ENCODE data around the gene CRY2. TPM values are rescaled to one million over a fixed set of nuclear protein-coding genes. Genes with fewer than 3 reads are reported as not detected.

CRY2 gene
- total and polyA plus RNA-seq, 2 of the 8 experiments (the other 6 are each of a cell fraction or from before 2014, with no cell fraction given): 8.0 to 9.4 TPM

GRCh38 chr11:45812581-45813548, 34.4 kb upstream of the CRY2 start:
- no peaks in the 10 kb centered on the region for H3K79me2 ChIP-seq (ENCODE audit: control insufficient read depth in 1 of 2, insufficient read depth in 2 of 2, low read length in 2 of 2)
- no peak overlapping the region for H2AFZ ChIP-seq (ENCODE audit: low read length)
- no peak overlapping the region for H3K56ac ChIP-seq (replicated peaks; ENCODE audit: insufficient read length, low read depth, low read length)
- FAIRE-seq: no peak
- no peak overlapping the region for H4K91ac ChIP-seq (replicated peaks; ENCODE audit: insufficient read length, low read length)
- H3K23ac ChIP-seq (ENCODE audit: insufficient read length): no peak overlapping the region
- ChIA-PET POLR2A (ENCODE audit: partially characterized antibody) (interaction anchor here (0.9 to 1.2 kb wide), 3 partner anchors 9 to 71 kb away, joined by 3 to 4 read pairs (median 3); no protein-coding TSS in a partner anchor), CTCF (ENCODE audit: partially characterized antibody) (interaction anchor here (1.4 to 2.1 kb wide), 2 partner anchors 30 to 42 kb away, joined by 5 to 6 read pairs; no protein-coding TSS in a partner anchor)
- no peaks in the 10 kb centered on the region for H3K23me2 ChIP-seq (ENCODE audit: low read depth, low read length)
- H4K5ac ChIP-seq (ENCODE audit: insufficient read length, low read depth, low read length): no peak overlapping the region
- no peak overlapping the region for H3K27ac ChIP-seq (ENCODE audit: low read depth, low read length)
- no peak overlapping the region for H3K4ac ChIP-seq (replicated peaks; ENCODE audit: insufficient read length, low read depth, low read length)
- no peak for DNase-seq (ENCODE audit: low read depth in 1 of 2, low spot score in 2 of 2)
- 82% methylated on average over 7 of the region's 7 CpGs; no CpG with 5 or more reads in 1 of the 2 experiments for WGBS, 2 experiments (ENCODE audit: extremely low coverage in 1 of 2, insufficient coverage in 1 of 2, insufficient read length in 1 of 2, insufficient replicate concordance in 2 of 2, low coverage in 1 of 2, low lambda C conversion rate in 2 of 2, missing lambda C conversion rate in 1 of 2)
- no peak overlapping the region for H2BK15ac ChIP-seq (ENCODE audit: low read length)
- H3K18ac ChIP-seq (ENCODE audit: extremely low read depth, low read length): no peak overlapping the region
- no peak overlapping the region for H2AK5ac ChIP-seq (ENCODE audit: low read depth, low read length)
- no peak overlapping the region for H3K9ac ChIP-seq (replicated peaks in 1 of 4; ENCODE audit: extremely low read depth in 1 of 4, low read depth in 3 of 4, low read length in 3 of 4)
- no peak overlapping the region for H3K4me3 ChIP-seq (ENCODE audit: extremely low read depth in 1 of 4, insufficient read depth in 2 of 4, low read depth in 3 of 4, low read length in 4 of 4)
- H3K9me3 ChIP-seq (ENCODE audit: insufficient read depth in 2 of 2, low read depth in 1 of 2, low read length in 1 of 2): no peaks in the 10 kb centered on the region
- no peaks in the 10 kb centered on the region; the same call in none of the 2 replicates for H3K79me1 ChIP-seq (ENCODE audit: low read depth, low read length)
- H2BK120ac ChIP-seq (replicated peaks; ENCODE audit: low read depth, low read length): no peak overlapping the region
- H3K14ac ChIP-seq (ENCODE audit: insufficient read length): no peak overlapping the region
- H2BK20ac ChIP-seq (ENCODE audit: low read length): no peak overlapping the region
- H3K36me3 ChIP-seq (ENCODE audit: control insufficient read depth in 2 of 4, insufficient read depth in 4 of 4, low read length in 3 of 4): peaks cover 0 to 9% (median 0%) of the 10 kb centered on the region in 4 experiments; a peak in 3 of 8 replicates
- peaks cover 5 to 7% (median 7%) of the 10 kb centered on the region in 4 experiments; a peak in 4 of 7 replicates for H3K4me1 ChIP-seq (replicated peaks in 1 of 4; ENCODE audit: control insufficient read depth in 3 of 4, insufficient read depth in 4 of 4, low read length in 3 of 4)
- H4K20me1 ChIP-seq (replicated peaks in 1 of 2; ENCODE audit: control insufficient read depth in 1 of 2, insufficient read depth in 2 of 2, low read length in 2 of 2): peaks cover 2 to 9% of the 10 kb centered on the region in 2 experiments
- 0 out of 7 replicates have a peak, but pooled peaks cover 0 to 2% (median 0%) of the 10 kb centered on the region in 4 experiments for H3K27me3 ChIP-seq (replicated peaks in 1 of 4; ENCODE audit: control insufficient read depth in 3 of 4, extremely low read depth in 1 of 4, insufficient read depth in 3 of 4, low read length in 3 of 4)
- H4K8ac ChIP-seq (ENCODE audit: extremely low read depth, insufficient read depth, low read length): no peak overlapping the region
- H3K4me2 ChIP-seq (ENCODE audit: insufficient read depth in 1 of 2, low read depth in 2 of 2, low read length in 2 of 2): no peak overlapping the region
- H2BK12ac ChIP-seq (ENCODE audit: low read depth, low read length): no peak overlapping the region
- no peak overlapping the region for H2BK5ac ChIP-seq (ENCODE audit: low read depth, low read length)
- TF ChIP-seq POU5F1 (IDR thresholded peaks at IDR 0.05; ENCODE audit: low read depth, low read length) (no peak), EZH2 (IDR thresholded peaks at IDR 0.05; ENCODE audit: low read depth, low read length, severe bottlenecking) (no peak), EGR1 (IDR thresholded peaks at IDR 0.05; ENCODE audit: borderline replicate concordance, low read depth, low read length) (no peak), CHD2 (IDR thresholded peaks at IDR 0.05; ENCODE audit: low read length) (no peak), SIRT6 (IDR thresholded peaks at IDR 0.05; ENCODE audit: low read length) (no peak), HDAC2 (IDR thresholded peaks at IDR 0.05; ENCODE audit: borderline replicate concordance in 1 of 2, low read depth in 2 of 2, low read length in 2 of 2) (no peak), TCF12 (IDR thresholded peaks at IDR 0.05; ENCODE audit: low read depth, low read length) (no peak), BACH1 (IDR thresholded peaks at IDR 0.05; ENCODE audit: low read length) (no peak), BCL11A (IDR thresholded peaks at IDR 0.05; ENCODE audit: low read depth in 2 of 2, low read length in 2 of 2) (no peak), CBX8 (IDR thresholded peaks at IDR 0.05; ENCODE audit: borderline replicate concordance, low read depth, low read length) (no peak)
- TF ChIP-seq, protein P1, sequence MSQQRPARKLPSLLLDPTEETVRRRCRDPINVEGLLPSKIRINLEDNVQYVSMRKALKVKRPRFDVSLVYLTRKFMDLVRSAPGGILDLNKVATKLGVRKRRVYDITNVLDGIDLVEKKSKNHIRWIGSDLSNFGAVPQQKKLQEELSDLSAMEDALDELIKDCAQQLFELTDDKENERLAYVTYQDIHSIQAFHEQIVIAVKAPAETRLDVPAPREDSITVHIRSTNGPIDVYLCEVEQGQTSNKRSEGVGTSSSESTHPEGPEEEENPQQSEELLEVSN (IDR thresholded peaks at IDR 0.05): no peak

Measured in H1 (cell line).